Gastroesophageal sphincter (tissue), 4 donors: ENCODE results near the gene NUDT9. TPM values are rescaled to one million over a fixed set of nuclear protein-coding genes. Genes with fewer than 3 reads are reported as not detected.
"Not testable (repeated sequence)": the region's sequence is repeated elsewhere in the genome, so short reads cannot be mapped to it uniquely, and the experiment has no call there.

Experiments
- ATAC-seq: fragments of 150-250 bp; one replicate; pipeline ENCODE4 v1.9.1; 2016; ENCODE audit warnings: mild to moderate bottlenecking, moderate library complexity
- H3K27ac ChIP-seq, 4 donors: fragments of 200-600 bp; sonication (generic) in 3 of 4; 1 replicate in 3 of 4; 2 replicates in 1 of 4; pipeline ENCODE4 v1.5.1; 2016 to 2019
- H3K27me3 ChIP-seq: fragments of 200-600 bp; sonication (generic); one replicate; pipeline ENCODE4 v1.5.1; 2019
- H3K36me3 ChIP-seq, 2 donors: fragments of 200-600 bp; sonication (generic); one replicate each; pipeline ENCODE4 v1.5.1; 2019; ENCODE audit warnings: control low read depth in 1 of 2
- H3K4me1 ChIP-seq, 3 donors: fragments of 200-600 bp; sonication (generic); 1 replicate in 2 of 3; 2 replicates in 1 of 3; pipeline ENCODE4 v1.5.1; 2016 to 2019; ENCODE audit warnings: control low read depth in 2 of 3
- H3K4me3 ChIP-seq, 2 donors: fragments of 200-600 bp; sonication (generic); one replicate each; pipeline ENCODE4 v1.5.1; 2019; ENCODE audit warnings: mild to moderate bottlenecking in 1 of 2, moderate library complexity in 1 of 2
- H3K9me3 ChIP-seq, 3 donors: fragments of 200-600 bp; sonication (generic); one replicate each; pipeline ENCODE4 v1.5.1; 2017 to 2019; ENCODE audit warnings: control low read depth in 2 of 3
- CTCF ChIP-seq, 4 experiments: fragments of 200-600 bp in 2 of 4; fragments of 450-650 bp in 2 of 4; sonication (generic) in 1 of 4; IDR thresholded peaks; one replicate each; pipeline ENCODE4 v1.5.1; 2017 to 2019; ENCODE audit warnings: antibody characterized with exemption in 4 of 4, mild to moderate bottlenecking in 2 of 4, moderate library complexity in 2 of 4
- EP300 ChIP-seq: sonication (generic); formaldehyde crosslinking; IDR thresholded peaks from one replicate; pipeline ENCODE4 v1.6.1; 2017; ENCODE audit warnings: antibody characterized with exemption, mild to moderate bottlenecking
- POLR2A ChIP-seq, 2 donors: fragments of 450-650 bp; IDR thresholded peaks; one replicate each; pipeline ENCODE4 v1.6.1; 2017; ENCODE audit warnings: antibody characterized with exemption in 2 of 2, mild to moderate bottlenecking in 2 of 2, moderate library complexity in 1 of 2
- POLR2AphosphoS5 ChIP-seq: sonication (generic); formaldehyde crosslinking; IDR thresholded peaks from one replicate; pipeline ENCODE4 v1.6.1; 2017; ENCODE audit warnings: antibody characterized with exemption
- WGBS, 2 donors: methylation state at CpG; one replicate each; pipeline ENCODE4 v1.1.5; 2018; ENCODE audit warnings: low coverage in 1 of 2; 5-methylcytosine and 5-hydroxymethylcytosine counted together
- total RNA-seq, 4 donors: library from RNA; depleted of rRNA; stranded (reverse); fragments of >200 nt; gene quantifications; one replicate each; pipeline ENCODE4 v1.1.0, GENCODE V29; 2016

The NUDT9 gene
- total RNA-seq, 4 donors from 2014 or later: 19.3 to 26.7 (median 22.8) TPM

- TF ChIP-seq CTCF (IDR thresholded peaks at IDR 0.05): no peak
- no peak for TF ChIP-seq POLR2A (IDR thresholded peaks at IDR 0.05)
- H3K4me1 ChIP-seq: no peaks in the 10 kb centered on the region
- no peak overlapping the region for H3K27ac ChIP-seq
- 59 to 72% methylated on average over 4 to 5 of the region's 5 CpGs for WGBS, 2 donors
- peaks cover 6% of the 10 kb centered on the region for H3K27me3 ChIP-seq
- no peaks in the 10 kb centered on the region for H3K9me3 ChIP-seq
- no peaks in the 10 kb centered on the region for H3K36me3 ChIP-seq
- no peak overlapping the region for H3K4me3 ChIP-seq
- no peak for ATAC-seq
Observed at GRCh38 chr4:87405211-87405820, 17.1 kb upstream of the NUDT9 start.

GRCh38 chr4:87406462-87406861 is 15.9 kb upstream of the NUDT9 start:
- no peaks in the 10 kb centered on the region for H3K4me1 ChIP-seq
- ATAC-seq: no peak
- no peaks in the 10 kb centered on the region for H3K36me3 ChIP-seq
- 58 to 85% methylated on average over 4 of the region's 6 CpGs for WGBS, 2 donors
- no peak overlapping the region for H3K4me3 ChIP-seq
- H3K27ac ChIP-seq: no peak overlapping the region
- H3K9me3 ChIP-seq: no peaks in the 10 kb centered on the region
- H3K27me3 ChIP-seq: peaks cover 6% of the 10 kb centered on the region
- TF ChIP-seq POLR2AphosphoS5 (no peak), EP300 (no peak), CTCF (IDR thresholded peaks at IDR 0.05) (no peak), POLR2A (IDR thresholded peaks at IDR 0.05) (no peak)

GRCh38 chr4:87406902-87407301 is 15.5 kb upstream of the NUDT9 start:
- not testable (repeated sequence) for H3K4me1 ChIP-seq, ATAC-seq, H3K27me3 ChIP-seq, H3K27ac ChIP-seq, H3K36me3 ChIP-seq, H3K4me3 ChIP-seq, H3K9me3 ChIP-seq
- 65 to 68% methylated on average over 2 to 4 of the region's 4 CpGs for WGBS, 2 donors

GRCh38 chr4:87409420-87409939 is 12.9 kb upstream of the NUDT9 start:
- H3K27me3 ChIP-seq: peaks cover 6% of the 10 kb centered on the region
- TF ChIP-seq POLR2AphosphoS5: no peak
- TF ChIP-seq CTCF (IDR thresholded peaks at IDR 0.05): no peak
- no peak for TF ChIP-seq EP300
- TF ChIP-seq POLR2A (IDR thresholded peaks at IDR 0.05): no peak
- no peak for ATAC-seq
- H3K36me3 ChIP-seq: no peaks in the 10 kb centered on the region
- H3K9me3 ChIP-seq: no peaks in the 10 kb centered on the region
- 53 to 82% methylated on average over 3 of the region's 3 CpGs for WGBS, 2 donors
- no peaks in the 10 kb centered on the region for H3K4me1 ChIP-seq
- no peak overlapping the region for H3K4me3 ChIP-seq
- H3K27ac ChIP-seq: no peak overlapping the region

GRCh38 chr4:87410157-87410556 is 12.2 kb upstream of the NUDT9 start:
- no peaks in the 10 kb centered on the region for H3K36me3 ChIP-seq
- H3K4me3 ChIP-seq: no peak overlapping the region
- H3K4me1 ChIP-seq: no peaks in the 10 kb centered on the region
- peaks cover 6% of the 10 kb centered on the region for H3K27me3 ChIP-seq
- TF ChIP-seq POLR2A (IDR thresholded peaks at IDR 0.05) (no peak), EP300 (no peak), CTCF (IDR thresholded peaks at IDR 0.05) (no peak), POLR2AphosphoS5 (no peak)
- no peak for ATAC-seq
- 15 to 25% methylated on average over 2 of the region's 2 CpGs for WGBS, 2 donors
- no peaks in the 10 kb centered on the region for H3K9me3 ChIP-seq
- no peak overlapping the region for H3K27ac ChIP-seq
